Thyroid gland (tissue), 4 donors: Measurements from ENCODE around the gene DNAJC25.

Experiments
- CTCF ChIP-seq, 6 experiments: fragments of 200-600 bp in 3 of 6; fragments of 450-650 bp in 3 of 6; sonication (generic) in 3 of 6; IDR thresholded peaks; one replicate each; pipeline ENCODE4 v1.5.1; 2016 to 2019; ENCODE audit warnings: antibody characterized with exemption in 6 of 6, mild to moderate bottlenecking in 2 of 6, inconsistent platforms in 1 of 6, moderate library complexity in 1 of 6
- POLR2A ChIP-seq, 2 donors: fragments of 450-650 bp; IDR thresholded peaks; one replicate each; pipeline ENCODE4 v1.6.1; 2017; ENCODE audit warnings: antibody characterized with exemption in 2 of 2, mild to moderate bottlenecking in 2 of 2, moderate library complexity in 1 of 2

- TF ChIP-seq POLR2A (IDR thresholded peaks at IDR 0.05), result no peak
- TF ChIP-seq CTCF (IDR thresholded peaks at IDR 0.05), result no peak
Observed at GRCh38 chr9:111598733-111599091, 32.4 kb upstream of the DNAJC25 start.
